Activated T-helper 2 cell treated with anti-CD3 and anti-CD28 coated beads, Interferon-gamma antibody, Interleukin-2, Interleukin-4, amounts not matched to agents 10 μg/mL and 5 μg/mL and 100 μg/mL, durations not matched to agents 14 hours and 24 hours and 36 hours (primary cell): ENCODE data around the gene HMGN2. TPM values are rescaled to one million over a fixed set of nuclear protein-coding genes. Genes with fewer than 3 reads are reported as not detected.

ENCODE experiments used
- DNase-seq: peaks from one replicate; pipeline ENCODE4 v3.0.0; 2021; ENCODE audit warnings: low spot score
- H3K27ac Mint-ChIP-seq: one replicate; pipeline ENCODE4 v1.8.0; 2021; ENCODE audit warnings: mixed read lengths
- H3K27me3 Mint-ChIP-seq: one replicate; pipeline ENCODE4 v1.8.0; 2021; ENCODE audit warnings: low read depth, mixed read lengths
- H3K36me3 Mint-ChIP-seq: one replicate; pipeline ENCODE4 v1.8.0; 2021; ENCODE audit warnings: low read depth, mixed read lengths
- H3K4me1 Mint-ChIP-seq: one replicate; pipeline ENCODE4 v1.8.0; 2021; ENCODE audit warnings: low read depth, mixed read lengths
- H3K4me3 Mint-ChIP-seq: one replicate; pipeline ENCODE4 v1.8.0; 2021; ENCODE audit warnings: low read depth, mild to moderate bottlenecking, moderate library complexity, mixed read lengths
- H3K9me3 Mint-ChIP-seq: one replicate; pipeline ENCODE4 v1.8.0; 2021; ENCODE audit warnings: mixed read lengths
- intact Hi-C: fragments of 100-400 bp; cut with micrococcal nuclease; formaldehyde crosslinking; loops from one replicate; pipeline ENCODE4 v1.15.1; 2023
- total RNA-seq: library from RNA; stranded (reverse); gene quantifications from 2 replicates; pipeline ENCODE4 v1.2.3, GENCODE V29; 2022

Gene HMGN2
- total RNA-seq, 1 donor from 2014 or later, result 579 TPM

- Mint-ChIP-seq H3K27me3 (no peaks in the 10 kb centered on the region), H3K36me3 (peaks cover 60% of the 10 kb centered on the region), H3K4me3 (no peak overlapping the region), H3K9me3 (no peaks in the 10 kb centered on the region), H3K27ac (no peak overlapping the region), H3K4me1 (peaks cover 28% of the 10 kb centered on the region)
- DNase-seq, result no peak
- intact Hi-C loops, result no loop called here
Observed at GRCh38 chr1:26468911-26469310, 3.3 kb upstream of the HMGN2 start.

GRCh38 chr1:26469558-26469957, 2.7 kb upstream of the HMGN2 start:
- Mint-ChIP-seq H3K9me3 (no peaks in the 10 kb centered on the region), H3K4me1 (peaks cover 34% of the 10 kb centered on the region), H3K4me3 (no peak overlapping the region), H3K27me3 (no peaks in the 10 kb centered on the region), H3K27ac (no peak overlapping the region), H3K36me3 (peaks cover 66% of the 10 kb centered on the region)
- intact Hi-C loops, result no loop called here
- no peak for DNase-seq

GRCh38 chr1:26470878-26471497, 1.3 kb upstream of the HMGN2 start:
- H3K36me3 Mint-ChIP-seq, result peaks cover 65% of the 10 kb centered on the region
- H3K27ac Mint-ChIP-seq, result peak overlapping the region; percentile 68
- H3K27me3 Mint-ChIP-seq, result no peaks in the 10 kb centered on the region
- H3K4me1 Mint-ChIP-seq, result peaks cover 40% of the 10 kb centered on the region
- H3K9me3 Mint-ChIP-seq, result no peaks in the 10 kb centered on the region
- intact Hi-C loops, result loop anchor here (5.0 kb wide), 2 partner anchors 194 to 226 kb away; partner anchors contain the start of gene ARID1A
- no peak for DNase-seq
- peak overlapping the region; percentile 91 for H3K4me3 Mint-ChIP-seq

DNA sequence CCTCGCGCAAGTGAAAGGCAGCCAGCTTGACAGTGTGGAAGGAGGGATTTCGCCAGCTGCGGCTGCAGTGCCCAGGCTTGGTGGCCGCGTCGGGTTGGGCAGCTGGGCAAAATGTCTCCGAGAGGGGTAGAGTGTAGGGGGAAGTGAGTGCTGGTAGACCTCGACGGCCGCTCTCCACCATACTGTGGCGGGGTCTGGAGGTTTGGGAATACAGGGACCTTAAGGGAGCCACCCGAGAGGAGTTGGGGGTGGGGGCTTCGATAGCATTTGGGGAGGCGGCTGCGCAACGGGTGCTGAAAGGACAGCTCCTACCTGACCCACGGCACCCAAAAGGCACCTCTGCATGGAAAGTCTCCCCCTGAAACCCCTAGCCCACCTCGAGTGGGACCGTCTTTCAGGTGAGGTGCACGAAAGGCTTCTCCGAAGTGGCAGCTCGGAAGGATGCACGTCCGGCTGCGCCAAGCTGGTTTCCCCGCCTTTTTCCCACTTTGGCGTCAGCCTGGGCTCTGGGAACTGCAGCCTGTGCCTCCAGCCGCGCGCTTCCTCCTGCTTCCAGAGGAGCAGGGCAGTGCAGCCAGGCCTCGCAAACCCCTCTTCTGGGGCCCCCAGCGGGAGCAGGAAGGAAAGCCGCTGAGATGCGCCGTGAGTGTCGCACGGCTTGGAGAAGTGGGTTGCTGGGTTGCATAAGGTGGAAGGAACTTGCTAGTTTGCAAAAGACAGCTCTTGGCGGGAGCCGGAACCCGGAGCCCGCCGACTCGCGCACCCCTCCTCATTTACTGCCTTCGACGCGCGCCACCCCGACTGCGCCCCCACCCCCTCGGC, 531 bp upstream of the HMGN2 start:
- H3K4me3 Mint-ChIP-seq, result peak overlapping the region; percentile 91
- H3K36me3 Mint-ChIP-seq, result peaks cover 66% of the 10 kb centered on the region

GRCh38 chr1:26472901-26473845, 933 bp downstream of the HMGN2 start:
- Mint-ChIP-seq H3K36me3 (peaks cover 64% of the 10 kb centered on the region), H3K4me3 (peak overlapping the region; percentile 90), H3K4me1 (peaks cover 47% of the 10 kb centered on the region), H3K27me3 (no peaks in the 10 kb centered on the region), H3K27ac (peak overlapping the region; percentile 42), H3K9me3 (no peaks in the 10 kb centered on the region)
- DNase-seq, result peak; percentile 92
- intact Hi-C loops, result loop anchor here (1.0 to 5.0 kb wide), 6 partner anchors 27 to 224 kb away; partner anchors contain the start of genes ARID1A and DHDDS

More for the DNA sequence above, 531 bp upstream of the HMGN2 start:
- peak overlapping the region; percentile 98 for H3K27ac Mint-ChIP-seq
- H3K27me3 Mint-ChIP-seq, result no peaks in the 10 kb centered on the region
- H3K4me1 Mint-ChIP-seq, result peaks cover 47% of the 10 kb centered on the region
- no peaks in the 10 kb centered on the region for H3K9me3 Mint-ChIP-seq
- DNase-seq, result peak; percentile 48
- intact Hi-C loops, result loop anchor here (1.0 to 5.0 kb wide), 5 partner anchors 29 to 226 kb away; partner anchors contain the start of gene ARID1A

- no peaks in the 10 kb centered on the region for H3K9me3 Mint-ChIP-seq
- DNase-seq, result no peak
- H3K4me1 Mint-ChIP-seq, result peaks cover 45% of the 10 kb centered on the region
- peaks cover 60% of the 10 kb centered on the region for H3K36me3 Mint-ChIP-seq
- H3K27me3 Mint-ChIP-seq, result no peaks in the 10 kb centered on the region
- peak overlapping the region; percentile 90 for H3K4me3 Mint-ChIP-seq
- intact Hi-C loops, result loop anchor here (5.0 kb wide), 2 partner anchors 198 to 222 kb away; partner anchors contain the start of gene ARID1A
- H3K27ac Mint-ChIP-seq, result peak overlapping the region; percentile 17
Observed at GRCh38 chr1:26474818-26475217, 2.6 kb downstream of the HMGN2 start.

- Mint-ChIP-seq H3K4me3 (peak overlapping the region; percentile 26), H3K27ac (peak overlapping the region; percentile 22), H3K36me3 (peaks cover 56% of the 10 kb centered on the region), H3K4me1 (peaks cover 33% of the 10 kb centered on the region), H3K9me3 (no peaks in the 10 kb centered on the region), H3K27me3 (no peaks in the 10 kb centered on the region)
- DNase-seq, result no peak
- intact Hi-C loops, result no loop called here
Observed at GRCh38 chr1:26475989-26476388, 3.7 kb downstream of the HMGN2 start.

GRCh38 chr1:26476958-26477357, 4.7 kb downstream of the HMGN2 start:
- H3K4me3 Mint-ChIP-seq, result no peak overlapping the region
- no peaks in the 10 kb centered on the region for H3K9me3 Mint-ChIP-seq
- peaks cover 27% of the 10 kb centered on the region for H3K4me1 Mint-ChIP-seq
- intact Hi-C loops, result no loop called here
- H3K27ac Mint-ChIP-seq, result no peak overlapping the region
- H3K36me3 Mint-ChIP-seq, result peaks cover 58% of the 10 kb centered on the region
- H3K27me3 Mint-ChIP-seq, result no peaks in the 10 kb centered on the region
- no peak for DNase-seq

GRCh38 chr1:26477446-26478152, 5.4 kb downstream of the HMGN2 start:
- Mint-ChIP-seq H3K27me3 (no peaks in the 10 kb centered on the region), H3K27ac (peak overlapping the region; percentile 26), H3K9me3 (no peaks in the 10 kb centered on the region), H3K4me3 (no peak overlapping the region), H3K4me1 (peaks cover 27% of the 10 kb centered on the region), H3K36me3 (peaks cover 61% of the 10 kb centered on the region)
- DNase-seq, result no peak
- intact Hi-C loops, result no loop called here

GRCh38 chr1:26478159-26478558, 5.9 kb downstream of the HMGN2 start:
- Mint-ChIP-seq H3K4me3 (no peak overlapping the region), H3K4me1 (peaks cover 31% of the 10 kb centered on the region), H3K36me3 (peaks cover 59% of the 10 kb centered on the region), H3K27ac (no peak overlapping the region), H3K9me3 (no peaks in the 10 kb centered on the region), H3K27me3 (no peaks in the 10 kb centered on the region)
- DNase-seq, result no peak
- intact Hi-C loops, result no loop called here

DNA sequence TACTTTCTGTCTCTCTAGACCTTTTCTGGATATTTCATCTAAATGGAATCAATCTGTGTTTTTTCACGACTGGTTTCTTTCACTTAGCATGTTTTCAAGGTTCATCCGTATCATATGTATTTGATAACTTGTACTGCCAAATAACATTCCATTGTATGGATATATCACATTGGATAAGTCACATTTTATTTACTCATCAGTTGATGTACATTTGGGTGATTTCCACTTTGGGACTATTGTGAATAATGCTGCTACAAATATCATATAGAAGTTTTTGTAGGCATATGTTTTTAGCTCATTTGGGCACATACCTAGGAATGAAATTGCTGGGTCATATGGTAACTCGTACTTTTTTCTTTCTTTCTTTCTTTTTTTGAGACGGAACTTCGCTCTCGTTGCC, 6.7 kb downstream of the HMGN2 start:
- peaks cover 51% of the 10 kb centered on the region for H3K36me3 Mint-ChIP-seq
- intact Hi-C loops, result no loop called here
- H3K27me3 Mint-ChIP-seq, result no peaks in the 10 kb centered on the region
- H3K4me1 Mint-ChIP-seq, result peaks cover 24% of the 10 kb centered on the region
- peak overlapping the region; percentile 35 for H3K27ac Mint-ChIP-seq
- no peak overlapping the region for H3K4me3 Mint-ChIP-seq
- DNase-seq, result no peak
- H3K9me3 Mint-ChIP-seq, result no peaks in the 10 kb centered on the region

DNA sequence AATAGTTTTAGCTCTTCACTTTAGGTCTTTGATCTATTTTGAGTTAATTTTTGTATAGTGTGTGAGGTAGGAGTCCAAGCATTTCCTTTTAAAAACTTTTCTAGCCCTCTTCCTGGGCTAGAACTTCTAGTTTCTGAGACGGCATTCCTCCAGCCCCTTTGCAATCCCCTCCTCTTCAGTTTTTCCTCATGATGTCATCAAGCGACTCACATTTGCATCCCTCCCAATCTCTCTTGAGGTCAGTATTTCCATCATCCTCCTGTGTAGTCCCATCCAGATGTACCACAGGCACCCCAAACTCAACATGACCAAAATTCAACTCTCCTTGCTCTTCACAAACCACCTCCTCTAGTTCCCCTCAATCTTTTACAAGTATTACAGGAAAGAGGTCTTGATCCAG, 10.7 kb downstream of the HMGN2 start:
- Mint-ChIP-seq H3K4me1 (peaks cover 6% of the 10 kb centered on the region), H3K27me3 (no peaks in the 10 kb centered on the region), H3K27ac (no peak overlapping the region), H3K9me3 (no peaks in the 10 kb centered on the region), H3K4me3 (no peak overlapping the region), H3K36me3 (peaks cover 18% of the 10 kb centered on the region)
- no peak for DNase-seq
- intact Hi-C loops, result no loop called here
